Occipital lobe (tissue), 2 donors: ENCODE data around the gene PLA2G2D. TPM values are rescaled to one million over a fixed set of nuclear protein-coding genes. Genes with fewer than 3 reads are reported as not detected.

Experiments
- DNase-seq: peaks from one replicate; lab custom pipeline; 2025; lab: John Stamatoyannopoulos, UW
- total RNA-seq: library from RNA; depleted of rRNA; stranded (reverse); fragments of >200 nt; gene quantifications from one replicate; pipeline ENCODE4 v1.2.3, GENCODE V29; 2014

Gene PLA2G2D
- total RNA-seq, 1 donor from 2014 or later, result not detected

DNA sequence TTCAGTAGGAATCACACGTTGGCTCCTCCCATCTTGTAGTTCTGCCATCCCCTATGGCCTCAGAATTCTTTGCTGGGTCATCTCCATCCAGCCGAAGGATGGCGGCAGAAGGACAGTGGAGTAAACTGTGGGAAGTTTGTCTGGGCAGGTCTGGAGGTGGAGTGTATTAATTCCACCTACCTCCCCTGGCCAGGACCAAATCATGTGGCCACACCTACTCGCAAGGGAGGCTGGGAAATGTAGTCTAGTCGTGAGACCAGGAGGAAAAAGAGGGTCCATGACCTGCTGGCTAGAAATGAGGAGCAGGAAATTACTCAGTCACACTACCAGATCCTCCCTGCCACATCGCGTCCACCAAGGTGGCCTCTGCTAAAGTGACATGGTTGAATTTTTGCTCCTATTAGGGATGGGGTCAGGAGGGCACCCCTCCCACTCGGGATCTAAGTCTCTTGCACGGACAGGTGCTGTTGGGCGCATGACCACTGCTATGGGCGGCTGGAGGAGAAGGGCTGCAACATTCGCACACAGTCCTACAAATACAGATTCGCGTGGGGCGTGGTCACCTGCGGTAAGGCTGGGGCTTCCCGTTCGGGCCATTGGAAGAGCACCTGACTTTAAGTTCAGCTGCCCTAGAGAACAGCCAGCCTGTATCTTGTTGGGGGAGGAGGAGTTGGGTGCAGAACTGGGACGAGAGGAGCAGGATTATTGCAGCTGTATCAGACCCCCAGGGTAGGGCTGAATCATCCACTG lies 29.8 kb downstream of the PLA2G2D start:
- no peak for DNase-seq

DNA sequence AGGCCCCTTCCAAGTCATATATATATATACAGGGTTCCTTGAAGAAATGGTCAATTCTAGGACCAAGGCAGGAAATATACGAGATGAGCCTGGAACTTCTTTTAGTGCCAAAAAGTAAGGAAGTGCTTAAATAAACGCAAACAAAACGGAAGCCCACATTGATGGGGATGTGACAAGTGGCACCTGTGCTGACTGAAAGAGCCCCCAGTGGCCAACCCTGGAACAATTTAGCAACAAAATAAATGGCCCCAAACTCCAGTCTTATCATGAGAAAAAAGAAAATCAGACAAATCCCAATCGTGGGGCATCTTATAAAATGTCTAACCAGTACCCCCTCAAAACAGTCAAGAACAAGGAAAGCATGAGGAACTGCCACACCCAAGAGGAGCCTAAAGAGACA lies 31.7 kb downstream of the PLA2G2D start:
- DNase-seq, result no peak

DNA sequence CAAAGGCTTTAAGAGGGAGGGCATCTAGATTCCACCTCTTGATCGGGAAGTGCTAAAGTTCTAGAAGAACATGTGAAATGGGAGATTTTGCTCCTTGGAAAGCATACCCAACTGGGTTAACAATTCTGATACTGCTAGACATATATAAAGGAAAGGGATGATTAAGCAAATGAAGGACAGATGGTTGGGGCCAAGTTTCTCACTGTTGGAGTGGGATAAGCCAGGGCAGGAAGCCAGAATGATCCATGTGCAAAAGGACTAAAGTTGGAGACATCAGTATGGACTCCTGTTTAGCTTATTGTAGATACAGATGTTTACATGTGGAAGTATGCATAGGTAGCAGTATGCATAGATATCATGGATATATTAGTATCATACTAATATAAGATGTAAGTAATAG lies 32.5 kb downstream of the PLA2G2D start:
- no peak for DNase-seq

DNA sequence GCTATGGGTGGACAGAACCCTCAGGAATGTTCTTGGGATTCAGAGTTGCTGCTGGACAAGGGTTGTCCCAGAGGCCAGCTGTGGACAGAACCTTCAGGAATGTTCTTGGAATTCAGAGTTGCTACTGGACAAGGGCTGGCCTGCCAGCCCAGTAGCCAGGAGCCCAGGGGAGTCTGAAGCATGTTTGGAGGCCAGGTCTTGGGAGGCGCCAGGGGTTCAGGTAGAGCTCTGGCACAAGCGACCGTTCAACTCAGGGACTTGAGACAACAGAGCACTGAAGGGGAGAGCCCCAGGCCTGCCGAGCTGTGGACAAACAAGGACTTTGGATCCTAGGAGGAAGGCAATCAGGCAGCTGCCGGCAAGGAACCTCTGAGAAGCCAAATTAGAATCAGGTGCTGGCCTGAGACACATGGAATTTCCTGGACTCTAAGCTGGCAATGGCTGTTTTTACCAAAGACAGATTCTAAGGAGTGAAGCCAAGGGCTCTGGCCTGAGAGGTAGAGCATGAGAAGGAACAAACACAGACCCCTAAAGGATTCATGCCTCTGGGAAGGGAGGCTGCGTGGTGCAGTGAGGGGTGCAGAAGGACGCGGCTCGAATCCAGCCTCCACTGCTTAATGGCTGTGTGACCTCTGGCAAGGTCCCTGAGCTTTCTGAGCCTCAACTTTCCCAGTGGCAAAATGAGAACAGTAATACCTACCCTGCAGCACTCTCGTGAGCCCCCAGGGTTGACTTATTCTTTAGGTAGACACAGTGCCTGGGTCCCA lies 36.0 kb downstream of the PLA2G2D start:
- no peak for DNase-seq

DNA sequence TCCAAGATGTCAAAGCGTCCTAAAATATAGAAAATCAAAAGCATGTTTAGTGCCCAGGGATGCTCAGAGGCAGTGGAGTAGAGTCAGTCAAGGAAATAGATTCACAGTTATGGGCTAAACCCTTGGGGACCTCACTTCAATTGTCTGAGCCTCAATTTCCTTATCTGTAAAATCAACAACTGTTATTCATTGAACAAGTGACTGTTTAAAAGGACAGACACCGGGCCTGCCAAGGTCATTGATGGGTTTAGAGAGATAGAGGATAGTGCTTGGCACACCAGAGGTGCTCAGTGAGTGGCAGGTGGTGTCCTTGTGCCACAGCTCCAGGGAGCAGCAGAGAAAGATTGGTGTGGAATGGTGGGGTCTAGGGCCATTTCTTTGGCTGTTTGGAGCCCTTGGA lies 36.6 kb downstream of the PLA2G2D start:
- no peak for DNase-seq

DNA sequence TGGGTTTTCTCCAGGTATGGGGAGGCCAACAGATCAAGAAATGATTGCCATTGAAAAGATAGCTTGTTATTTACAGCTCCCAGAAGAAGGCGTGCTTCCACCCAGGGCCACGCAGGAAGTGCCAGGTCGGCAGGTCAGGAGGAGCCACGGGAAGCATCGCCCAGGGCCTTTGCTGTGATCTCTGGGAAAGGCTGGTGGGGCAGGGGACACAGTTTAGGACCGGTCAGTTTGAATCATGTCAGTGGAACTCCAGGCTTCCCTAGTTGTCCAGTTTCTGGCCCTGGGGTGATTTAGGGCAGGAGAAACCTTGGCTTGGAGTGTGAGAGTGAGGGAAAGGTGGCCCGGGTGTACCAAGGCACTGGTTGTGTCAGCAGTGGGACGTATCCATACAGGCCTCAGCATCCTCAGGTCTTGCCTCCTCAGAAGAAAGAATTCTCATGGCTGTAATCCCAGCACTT lies 38.0 kb downstream of the PLA2G2D start:
- DNase-seq, result no peak

DNA sequence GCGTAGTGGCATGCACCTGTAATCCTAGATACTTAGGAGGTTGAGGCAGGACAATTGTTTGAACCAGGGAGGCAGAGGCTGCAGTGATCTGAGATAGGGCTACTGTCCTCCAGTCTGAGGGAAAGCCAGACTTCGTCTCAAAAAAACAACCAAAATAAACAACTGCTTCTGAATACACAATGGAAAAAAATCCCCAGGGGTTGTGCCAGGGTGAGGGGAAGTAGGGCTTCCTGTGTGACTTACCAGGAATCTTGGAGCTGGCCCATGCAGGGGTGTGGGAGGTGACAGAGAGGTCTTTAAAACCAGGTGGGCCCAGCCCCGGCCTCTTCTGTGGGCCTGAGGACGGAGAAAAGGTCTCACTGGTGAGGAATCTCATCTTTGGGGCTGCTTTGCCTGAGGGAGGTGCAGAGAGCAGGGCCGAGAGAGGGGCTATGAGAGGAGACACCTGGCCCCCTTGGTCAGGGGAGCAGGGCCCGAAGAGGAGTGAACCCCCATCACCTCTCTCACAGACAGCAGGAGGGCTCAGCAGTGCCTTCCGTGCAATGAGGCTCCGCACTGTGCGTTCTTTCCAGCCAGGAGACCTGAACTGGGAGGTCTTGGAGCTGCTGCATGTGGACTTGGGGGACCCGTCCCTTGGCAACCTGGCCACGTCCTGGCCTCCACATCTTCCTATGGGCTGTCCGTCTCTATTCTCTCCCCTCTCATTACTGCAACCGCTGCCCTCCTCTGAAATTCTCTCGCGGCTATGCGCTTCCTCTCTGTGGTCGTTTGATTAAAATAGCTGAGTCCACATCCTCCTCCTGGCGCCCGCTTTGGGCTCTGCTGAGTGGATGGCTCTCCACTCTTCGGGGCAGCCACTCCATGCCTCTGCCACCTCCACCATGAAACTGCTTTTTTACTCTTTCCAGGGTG lies 38.6 kb downstream of the PLA2G2D start:
- DNase-seq, result no peak

DNA sequence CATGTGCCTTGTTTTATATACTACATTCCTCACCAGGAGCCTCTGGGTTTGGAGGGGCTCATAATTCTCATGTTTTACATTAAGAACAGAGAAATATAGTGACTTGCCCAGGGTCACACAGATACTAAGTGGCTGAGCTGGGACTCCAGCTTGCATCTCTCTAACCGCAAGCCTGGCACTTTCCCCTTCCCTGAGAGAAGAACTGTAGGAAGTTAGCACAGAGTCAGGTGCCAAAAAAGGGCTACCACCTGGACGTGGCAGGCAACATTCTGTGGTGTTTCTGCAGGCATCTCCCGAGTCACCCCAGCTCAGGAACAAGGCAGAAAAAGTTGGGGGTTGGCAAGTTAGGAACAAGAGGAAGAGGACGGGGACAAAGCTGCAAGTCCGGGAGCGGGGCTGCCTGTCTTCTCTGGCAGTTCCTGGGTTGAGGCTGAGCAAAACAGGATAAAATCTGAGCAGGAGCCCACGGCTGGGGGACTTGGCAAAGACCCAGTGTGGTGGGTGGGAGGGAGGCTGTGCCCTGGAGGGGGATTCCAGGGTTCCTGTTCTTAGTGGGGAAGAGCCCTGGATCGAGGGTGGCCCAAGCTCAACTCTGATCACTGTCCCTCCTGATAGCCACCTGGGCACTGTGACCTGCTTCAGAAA lies 39.6 kb downstream of the PLA2G2D start:
- no peak for DNase-seq

DNA sequence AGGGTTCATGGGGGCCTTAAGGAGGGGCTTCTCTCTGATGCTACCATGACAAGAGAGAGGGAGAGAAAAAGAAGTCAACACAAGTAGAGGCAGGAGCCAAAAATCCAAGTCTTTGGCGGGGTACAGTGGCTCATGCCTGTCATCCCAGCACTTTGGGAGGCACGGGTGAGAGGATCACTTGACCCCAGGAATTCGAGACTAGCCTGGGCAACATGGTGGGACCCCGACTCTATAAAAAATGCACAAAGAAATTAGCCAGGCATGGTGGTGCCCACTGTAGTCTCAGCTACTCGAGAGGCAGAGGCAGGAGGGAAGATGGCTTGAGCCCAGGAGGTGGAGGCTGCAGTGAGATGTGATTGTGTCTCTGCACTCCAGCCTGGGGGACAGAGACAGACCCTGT lies 40.6 kb downstream of the PLA2G2D start:
- DNase-seq, result no peak

DNA sequence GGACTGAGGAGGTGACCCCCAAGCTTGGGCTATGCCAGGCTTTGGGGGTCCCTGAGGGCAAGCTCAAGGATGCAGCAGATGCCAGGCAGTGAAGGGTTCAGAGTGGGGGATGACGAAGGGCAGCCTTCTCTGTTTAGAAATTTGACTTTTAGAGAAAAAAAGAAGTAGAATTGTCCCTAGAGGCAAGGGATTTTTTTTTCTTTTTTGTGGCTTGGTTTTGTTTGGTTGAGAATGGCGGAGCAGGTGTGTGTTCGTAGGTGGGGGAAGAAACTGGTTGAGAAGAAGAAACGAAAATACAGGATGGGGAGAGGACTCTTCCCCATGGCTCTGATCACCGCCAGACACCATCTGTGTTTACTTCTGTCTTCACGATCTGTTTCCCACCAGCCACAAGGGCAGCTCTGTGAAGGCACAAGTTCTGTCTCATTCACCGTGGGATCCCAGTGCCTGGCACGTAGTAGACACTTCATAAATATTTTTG lies 41.1 kb downstream of the PLA2G2D start:
- no peak for DNase-seq

DNA sequence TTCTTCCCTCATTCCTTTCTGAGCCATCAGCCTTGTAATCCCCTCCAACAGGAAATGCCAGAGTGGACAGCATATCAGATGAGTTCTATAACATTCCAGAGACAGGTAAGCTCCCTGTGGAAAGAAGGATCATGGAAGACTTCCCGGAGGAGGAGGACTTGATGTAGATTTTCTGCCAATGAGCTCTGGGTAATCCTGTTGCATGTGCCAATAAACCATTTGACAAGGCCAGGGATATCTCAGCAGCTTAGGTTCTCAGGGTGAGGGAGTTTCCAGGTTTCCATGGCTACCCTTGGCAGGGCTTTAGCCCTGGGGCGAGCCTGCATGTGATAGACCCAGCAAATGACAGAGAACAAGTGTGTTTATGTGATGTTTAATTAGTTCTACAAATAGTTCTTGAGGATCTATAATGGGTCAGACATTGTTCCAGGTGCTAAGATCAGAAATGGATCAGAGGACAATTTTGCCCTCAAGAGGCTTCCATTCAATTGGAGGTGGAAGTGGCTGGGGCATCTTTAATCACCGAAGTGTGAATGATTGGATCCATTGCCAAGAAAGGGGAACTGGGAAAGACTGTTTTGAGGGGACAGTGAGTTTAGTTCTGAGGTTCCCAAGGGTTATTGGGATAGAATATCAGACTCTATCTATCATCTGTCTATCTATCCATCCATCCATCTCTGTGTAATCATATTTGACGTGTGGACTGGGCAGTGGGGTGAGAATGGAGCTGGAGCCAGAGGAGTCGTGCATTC lies 42.5 kb downstream of the PLA2G2D start:
- no peak for DNase-seq

DNA sequence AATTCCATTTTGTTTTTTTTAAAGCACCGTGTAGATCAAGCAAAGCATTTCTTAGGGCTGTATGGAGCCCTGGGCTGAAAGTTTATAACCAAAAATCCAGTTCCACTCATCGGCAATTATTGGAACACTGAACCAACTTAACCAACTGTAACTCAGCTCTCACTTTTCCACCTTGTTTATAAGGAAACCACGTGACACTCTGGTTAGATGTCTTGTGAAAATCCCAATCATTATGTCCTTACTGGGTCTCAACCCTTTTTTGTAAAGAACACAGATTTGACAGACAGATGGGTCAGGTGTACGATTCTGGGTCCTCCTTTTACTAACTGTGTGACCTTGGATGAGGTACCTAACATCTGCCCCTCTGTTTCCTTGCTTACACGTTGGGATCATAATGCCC lies 43.1 kb downstream of the PLA2G2D start:
- DNase-seq, result no peak

DNA sequence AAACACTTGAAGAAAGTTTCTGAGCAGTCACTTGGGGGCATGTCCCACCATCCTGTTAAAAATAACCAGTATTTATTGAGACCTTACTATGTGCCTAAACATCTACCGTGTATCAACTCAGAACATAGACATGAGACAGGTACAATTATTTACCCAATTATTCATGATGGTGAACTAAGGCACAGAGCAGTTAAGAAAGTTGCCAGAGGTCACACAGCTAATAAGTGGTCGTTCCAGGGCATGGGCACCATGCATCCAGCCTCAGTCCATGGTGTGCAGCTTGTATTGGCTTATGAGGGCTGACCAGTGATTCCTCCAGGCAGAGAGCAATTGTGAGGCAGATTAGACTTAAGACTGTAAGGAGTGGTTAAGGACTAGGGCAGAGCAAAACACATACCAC lies 44.0 kb downstream of the PLA2G2D start:
- no peak for DNase-seq

DNA sequence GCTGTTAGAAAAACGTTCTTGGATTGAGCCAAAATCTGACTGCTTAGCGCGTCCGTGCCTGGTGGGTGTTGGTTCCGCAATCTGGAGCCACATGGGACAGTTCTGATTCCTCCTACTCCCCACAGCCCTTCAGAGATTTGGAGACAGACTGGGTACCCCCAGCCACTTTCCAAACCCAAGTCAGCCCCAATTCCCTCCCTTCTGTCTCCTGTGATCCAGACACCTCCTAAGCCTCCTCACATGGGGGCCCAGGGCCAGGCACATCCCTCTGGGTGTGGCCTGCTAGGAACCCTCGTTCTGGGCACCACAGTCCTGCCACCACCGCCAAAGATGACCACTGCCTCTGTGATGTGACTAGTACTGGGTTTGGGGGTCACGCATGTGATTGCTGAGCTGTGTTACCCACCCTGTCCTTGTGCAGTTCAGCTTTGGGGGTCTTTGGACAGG lies 44.6 kb downstream of the PLA2G2D start:
- DNase-seq, result no peak

DNA sequence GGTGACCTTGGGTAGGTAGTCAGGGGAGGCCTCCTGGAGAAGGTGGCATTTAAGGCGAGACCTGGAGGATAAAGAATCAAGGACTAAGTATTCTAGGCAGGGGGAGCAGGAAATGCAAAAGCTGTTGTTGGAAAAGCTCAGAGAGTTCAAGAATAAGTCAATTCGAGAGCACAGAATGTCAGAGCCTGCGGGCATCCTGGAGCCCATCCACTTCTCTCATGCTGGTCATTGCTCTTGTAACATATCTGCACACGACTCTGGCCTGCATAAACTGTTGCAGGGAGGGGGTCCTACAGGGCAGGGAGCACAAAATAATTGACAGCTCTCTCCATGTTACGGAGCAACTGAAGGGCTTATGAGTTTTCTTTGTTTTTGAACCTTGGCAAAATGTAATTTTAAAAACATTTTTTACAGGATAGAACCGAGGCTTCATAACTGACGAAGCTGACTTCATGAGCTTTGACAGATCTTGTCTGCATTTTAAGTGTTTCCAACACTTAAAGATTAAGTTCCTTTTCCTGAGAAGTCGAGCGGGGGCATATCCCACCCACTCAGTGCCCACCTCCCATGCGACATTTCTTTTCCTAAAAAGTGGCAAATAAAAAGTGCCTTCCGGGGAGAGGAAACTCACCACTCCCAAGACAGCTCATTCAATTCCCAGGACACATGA lies 45.1 kb downstream of the PLA2G2D start:
- DNase-seq, result no peak

DNA sequence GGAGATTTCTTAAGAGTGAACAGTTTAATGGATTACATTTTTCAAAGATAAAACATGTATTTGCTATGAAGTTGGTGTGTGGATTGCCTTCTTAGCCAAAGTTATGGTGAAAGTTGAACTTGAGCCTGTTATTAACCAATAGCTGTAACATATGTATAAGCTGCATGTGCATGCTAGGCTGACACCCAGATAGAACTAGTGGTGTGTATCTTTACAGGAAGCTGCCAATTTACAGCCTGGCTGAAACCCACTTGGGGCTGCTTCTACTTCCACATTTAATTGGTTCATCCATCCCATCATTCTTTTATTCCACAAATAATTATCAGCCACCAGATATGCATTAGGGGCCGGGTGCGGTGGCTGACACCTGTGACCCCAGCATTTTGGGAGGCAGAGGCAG lies 46.1 kb downstream of the PLA2G2D start:
- no peak for DNase-seq

DNA sequence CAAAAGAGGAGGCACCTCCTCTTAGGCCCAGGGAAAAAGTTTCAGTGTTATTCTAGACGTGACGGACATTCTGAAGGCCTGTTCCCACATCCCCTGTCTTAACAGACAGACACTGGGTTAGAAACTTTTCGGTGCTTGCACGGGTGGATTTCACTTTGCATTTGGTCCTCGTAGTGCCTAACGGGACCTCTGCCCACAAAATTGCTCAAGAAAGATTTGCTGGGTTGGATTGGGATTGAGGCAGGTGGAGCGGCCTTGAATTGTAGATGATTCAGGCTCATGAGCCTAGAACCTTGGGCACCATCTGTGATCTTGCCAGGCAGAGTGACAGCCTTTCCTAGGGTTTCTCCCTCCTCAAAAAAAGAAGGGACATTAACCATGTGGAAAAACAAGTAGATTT lies 46.6 kb downstream of the PLA2G2D start:
- no peak for DNase-seq

DNA sequence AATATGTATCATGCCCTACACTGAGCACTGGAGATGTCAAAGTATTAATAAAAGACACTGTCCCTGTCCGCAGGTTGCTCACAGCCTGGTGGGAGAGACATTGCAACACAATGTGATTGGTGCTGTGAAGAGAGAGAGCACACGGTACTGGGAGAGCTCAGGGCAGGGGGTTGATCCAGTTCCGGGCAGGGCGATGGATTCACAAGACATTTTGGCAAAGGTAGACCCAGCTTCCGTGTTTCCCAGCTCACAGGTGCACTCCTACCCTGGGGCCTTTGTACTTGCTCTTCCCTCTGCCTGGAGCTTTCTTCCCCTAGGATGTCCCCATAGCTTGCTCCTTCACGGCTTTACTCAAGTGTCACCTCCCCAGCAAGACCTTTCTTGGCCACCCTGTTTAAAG lies 47.9 kb downstream of the PLA2G2D start:
- no peak for DNase-seq

DNA sequence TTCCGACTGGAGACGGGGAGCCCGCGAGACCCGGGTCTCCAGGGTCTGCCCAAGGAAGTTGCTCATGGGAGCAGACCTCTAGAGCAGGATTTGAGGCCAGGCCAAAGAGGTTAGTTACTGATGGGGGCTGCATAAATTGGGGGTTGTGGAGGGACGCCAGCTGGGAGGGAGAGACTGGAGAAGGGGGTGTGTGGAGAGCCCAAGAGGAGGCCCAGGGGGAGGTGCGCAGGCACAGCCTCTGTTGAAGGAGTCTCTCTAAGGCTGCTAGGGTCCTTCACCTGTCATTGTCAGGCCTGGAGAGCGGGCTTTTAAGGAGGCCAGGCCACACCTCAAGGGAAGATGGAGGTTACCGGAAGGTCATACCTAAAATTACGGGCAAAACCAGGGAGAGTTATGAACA lies 49.0 kb downstream of the PLA2G2D start:
- DNase-seq, result no peak

DNA sequence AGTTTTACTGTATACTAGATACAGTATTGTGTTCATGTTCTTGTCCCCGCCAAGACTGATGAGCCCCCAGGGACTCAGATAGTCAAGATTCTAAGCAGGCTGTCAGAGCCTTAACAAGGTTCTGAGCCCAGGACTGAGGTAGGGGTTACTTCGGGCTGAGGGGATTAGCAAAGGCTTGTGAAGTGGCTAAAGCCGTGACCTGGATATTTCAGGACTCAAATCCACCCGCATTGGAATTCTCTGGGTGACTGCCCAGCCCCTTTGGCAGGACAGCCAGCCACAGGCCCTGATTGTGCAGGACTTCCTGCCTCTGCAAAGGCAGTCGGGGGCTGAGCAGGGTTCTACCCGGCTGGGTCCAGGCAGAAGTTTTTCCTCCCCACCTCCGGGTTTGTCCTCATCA lies 49.5 kb downstream of the PLA2G2D start, which contains the start of gene PLA2G5:
PLA2G5 (plus strand) TSS at position 321 of the 400 bp plus-strand sequence. CDS start 14,637 bp downstream, outside the sequence.
- peak; percentile 9 for DNase-seq
